HEK293T (cell line): Measurements from ENCODE around the gene LGALS9.

ENCODE experiments used
- CTCF ChIA-PET: fragments of 350-600 bp; formaldehyde crosslinking; extraction: SDS; loops from one replicate; lab custom pipeline; 2021; ENCODE audit warnings: antibody characterized with exemption, inconsistent platforms; lab: Yijun Ruan, JAX
- POLR2A ChIA-PET: fragments of 350-600 bp; formaldehyde crosslinking; extraction: SDS; loops from one replicate; lab custom pipeline; 2020; ENCODE audit warnings: antibody characterized with exemption, inconsistent platforms; lab: Yijun Ruan, JAX
- DNase-seq: peaks from one replicate; pipeline ENCODE4 v3.0.0; 2012; ENCODE audit warnings: mixed read lengths; ENCODE audit errors: extremely low spot score
- ARNT ChIP-seq: fragments of 450-650 bp; IDR thresholded peaks from 2 replicates; pipeline ENCODE4 v1.6.1; 2017; ENCODE audit warnings: mild to moderate bottlenecking
- BHLHE40 ChIP-seq: fragments of 450-650 bp; IDR thresholded peaks from 2 replicates; pipeline ENCODE4 v1.6.1; 2016; ENCODE audit warnings: mild to moderate bottlenecking, moderate library complexity, borderline replicate concordance
- CTBP1 ChIP-seq: fragments of 450-650 bp; IDR thresholded peaks from 2 replicates; pipeline ENCODE4 v1.6.1; 2016; ENCODE audit warnings: borderline replicate concordance
- ELF4 ChIP-seq: fragments of 450-650 bp; IDR thresholded peaks from 2 replicates; pipeline ENCODE4 v1.6.1; 2017; ENCODE audit warnings: antibody characterized with exemption
- FOXA1 ChIP-seq: fragments of 450-650 bp; IDR thresholded peaks from 2 replicates; pipeline ENCODE4 v1.6.1; 2016; ENCODE audit warnings: mild to moderate bottlenecking
- FOXK2 ChIP-seq: fragments of 450-650 bp; IDR thresholded peaks from 2 replicates; pipeline ENCODE4 v1.6.1; 2016; ENCODE audit warnings: mild to moderate bottlenecking
- FOXM1 ChIP-seq: fragments of 450-650 bp; IDR thresholded peaks from 2 replicates; pipeline ENCODE4 v1.6.1; 2017; ENCODE audit warnings: mild to moderate bottlenecking, borderline replicate concordance
- HDGF ChIP-seq: fragments of 450-650 bp; IDR thresholded peaks from 2 replicates; pipeline ENCODE4 v1.6.1; 2017; ENCODE audit warnings: antibody characterized with exemption, borderline replicate concordance
- L3MBTL2 ChIP-seq: fragments of 450-650 bp; conservative IDR thresholded peaks from 2 replicates; pipeline ENCODE4 v1.6.1; 2016; ENCODE audit warnings: mild to moderate bottlenecking
- LEF1 ChIP-seq: fragments of 450-650 bp; IDR thresholded peaks from 2 replicates; pipeline ENCODE4 v1.6.1; 2017; ENCODE audit warnings: mild to moderate bottlenecking, borderline replicate concordance
- NFRKB ChIP-seq: fragments of 450-650 bp; IDR thresholded peaks from 2 replicates; pipeline ENCODE4 v1.6.1; 2016; ENCODE audit warnings: mild to moderate bottlenecking, moderate library complexity
- PKNOX1 ChIP-seq: fragments of 450-650 bp; IDR thresholded peaks from 2 replicates; pipeline ENCODE4 v1.6.1; 2016
- SP1 ChIP-seq: fragments of 450-650 bp; IDR thresholded peaks from 2 replicates; pipeline ENCODE4 v1.6.1; 2017
- SUZ12 ChIP-seq: fragments of 450-650 bp; IDR thresholded peaks from 2 replicates; pipeline ENCODE4 v1.6.1; 2016; ENCODE audit warnings: mild to moderate bottlenecking
- TARDBP ChIP-seq: fragments of 450-650 bp; IDR thresholded peaks from 2 replicates; pipeline ENCODE4 v1.6.1; 2016
- ZNF384 ChIP-seq: fragments of 450-650 bp; IDR thresholded peaks from 2 replicates; pipeline ENCODE4 v1.6.1; 2016

Gene LGALS9

GRCh38 chr17:27596566-27597187 is 34.3 kb upstream of the LGALS9 start:
- TF ChIP-seq FOXM1 (no peak), BHLHE40 (no peak), PKNOX1 (no peak), TARDBP (no peak), ELF4 (no peak), SP1 (no peak), LEF1 (no peak), CTBP1 (no peak), L3MBTL2 (no peak), ZNF384 (no peak), SUZ12 (no peak), NFRKB (no peak), ARNT (no peak), HDGF (no peak), FOXA1 (no peak), FOXK2 (no peak)
- POLR2A ChIA-PET, result no interaction called here
- no peak for DNase-seq
- CTCF ChIA-PET, result interaction anchor here (1.0 kb wide), 1 partner anchor 141 kb away, joined by 3 read pairs; the partner anchor contains the start of gene KSR1

GRCh38 chr17:27597188-27597580 is 33.8 kb upstream of the LGALS9 start:
- CTCF ChIA-PET, result interaction anchor here (0.6 kb wide), 1 partner anchor 360 kb away, joined by 3 read pairs; no protein-coding TSS in a partner anchor
- TF ChIP-seq HDGF, result no peak
- DNase-seq, result no peak
- POLR2A ChIA-PET, result no interaction called here

GRCh38 chr17:27597783-27598320 is 33.1 kb upstream of the LGALS9 start:
- no peak for DNase-seq
- ChIA-PET CTCF (interaction anchor here (0.6 kb wide), 1 partner anchor 361 kb away, joined by 3 read pairs; no protein-coding TSS in a partner anchor), POLR2A (interaction anchor here (2.8 kb wide), 1 partner anchor 142 kb away, joined by 9 read pairs; the partner anchor contains the start of gene KSR1)
- TF ChIP-seq FOXM1, result no peak
- no peak for TF ChIP-seq L3MBTL2
- no peak for TF ChIP-seq CTBP1
- no peak for TF ChIP-seq PKNOX1
- TF ChIP-seq LEF1, result no peak
- TF ChIP-seq TARDBP, result no peak
- no peak for TF ChIP-seq ZNF384
- TF ChIP-seq ELF4, result no peak

GRCh38 chr17:27598337-27599050 is 32.5 kb upstream of the LGALS9 start:
- no peak for DNase-seq
- ChIA-PET CTCF (interaction anchor here (2.2 to 4.3 kb wide), 2 partner anchors 244 to 362 kb away, joined by 11 to 20 read pairs; no protein-coding TSS in a partner anchor), POLR2A (interaction anchor here (2.8 kb wide), 1 partner anchor 142 kb away, joined by 9 read pairs; the partner anchor contains the start of gene KSR1)
- TF ChIP-seq ELF4, result no peak
- TF ChIP-seq PKNOX1, result no peak
- no peak for TF ChIP-seq FOXA1
- TF ChIP-seq FOXK2, result no peak
- no peak for TF ChIP-seq SUZ12

GRCh38 chr17:27600471-27600870 is 30.5 kb upstream of the LGALS9 start:
- TF ChIP-seq ZNF384, result no peak
- CTCF ChIA-PET, result interaction anchor here (0.9 to 4.3 kb wide), 15 partner anchors 20 to 364 kb away, joined by 3 to 20 read pairs (median 5); partner anchors contain the start of gene KSR1
- POLR2A ChIA-PET, result interaction anchor here (0.6 to 2.8 kb wide), 6 partner anchors 27 to 267 kb away, joined by 3 to 9 read pairs (median 4); partner anchors contain the start of gene KSR1
- DNase-seq, result no peak

GRCh38 chr17:27601069-27601974 is 29.7 kb upstream of the LGALS9 start:
- DNase-seq, result peak; percentile 58
- no peak for TF ChIP-seq NFRKB
- TF ChIP-seq SUZ12, result no peak
- no peak for TF ChIP-seq FOXA1
- no peak for TF ChIP-seq L3MBTL2
- POLR2A ChIA-PET, result interaction anchor here (1.3 to 1.6 kb wide), 3 partner anchors 145 to 248 kb away, joined by 3 to 4 read pairs (median 4); partner anchors contain the start of gene KSR1
- CTCF ChIA-PET, result interaction anchor here (0.6 to 4.3 kb wide), 9 partner anchors 21 to 364 kb away, joined by 3 to 20 read pairs (median 5); no protein-coding TSS in a partner anchor
